Endothelial cell of umbilical vein (primary cell): ENCODE measurements around the gene TRIP13. TPM values are rescaled to one million over a fixed set of nuclear protein-coding genes. Genes with fewer than 3 reads are reported as not detected.

Source experiments
- BruUV-seq: library from RNA; stranded (reverse); fragments of 400-500 nt; replicated peaks from 2 replicates; lab custom pipeline; 2021; lab: Mats Ljungman, UMichigan
- CTCF ChIA-PET: fragments of 300-600, 350-600 bp; sonication (Branson Sonifier 250); formaldehyde crosslinking; loops from one replicate; lab custom pipeline; 2021; ENCODE audit warnings: antibody characterized with exemption, inconsistent platforms; lab: Charles Lee
- POLR2A ChIA-PET: fragments of 300-600, 350-600 bp; sonication (Branson Sonifier 250); formaldehyde crosslinking; loops from one replicate; lab custom pipeline; 2021; ENCODE audit warnings: antibody characterized with exemption, inconsistent platforms; lab: Charles Lee
- DNase-seq: peaks from one replicate; pipeline ENCODE4 v3.0.0-alpha.2; 2011; ENCODE audit warnings: low read depth, low spot score
- FAIRE-seq: peaks from 2 replicates; lab custom pipeline; 2011; peaks lifted over from hg19 to GRCh38; lab: Jason Lieb, UNC
- H2AFZ ChIP-seq: 2 replicates; pipeline ENCODE4 v1.6.0; 2012; ENCODE audit warnings: low read depth, low read length, control low read depth, inconsistent platforms
- H3K27ac ChIP-seq: 2 replicates; pipeline ENCODE4 v1.5.1; 2011; ENCODE audit warnings: low read depth, mild to moderate bottlenecking, control low read depth, low read length, moderate library complexity; ENCODE audit not compliant: insufficient read depth
- H3K27me3 ChIP-seq, 2 experiments: 2 replicates each; pipeline versions ENCODE4 v1.6.0 to v1.6.1; 2011; ENCODE audit warnings: low read length in 2 of 2, mixed read lengths in 1 of 2; ENCODE audit not compliant: control insufficient read depth in 2 of 2, insufficient read depth in 2 of 2
- H3K36me3 ChIP-seq, 2 experiments: 2 replicates in 1 of 2; 3 replicates in 1 of 2; pipeline ENCODE4 v1.5.1; 2011; ENCODE audit warnings: low read length in 2 of 2, mild to moderate bottlenecking in 1 of 2, moderate library complexity in 1 of 2; ENCODE audit not compliant: control insufficient read depth in 2 of 2, insufficient read depth in 2 of 2; ENCODE audit errors: extremely low read depth in 1 of 2
- H3K4me1 ChIP-seq: 3 replicates; pipeline ENCODE4 v1.5.1; 2011; ENCODE audit warnings: mild to moderate bottlenecking, low read length; ENCODE audit not compliant: control insufficient read depth, insufficient read depth; ENCODE audit errors: extremely low read depth
- H3K4me2 ChIP-seq: 2 replicates; pipeline ENCODE4 v1.6.1; 2011; ENCODE audit warnings: low read length, control low read depth, mixed read lengths; ENCODE audit not compliant: insufficient read depth
- H3K4me3 ChIP-seq, 3 experiments: fragments of 200-600 bp in 1 of 3; sonication (generic), shearing (Covaris generic) in 1 of 3; replicated peaks in 1 of 3; 2 replicates each; pipeline ENCODE4 v1.5.1; 2011 to 2016; ENCODE audit warnings: control low read depth in 3 of 3, low read length in 3 of 3, mild to moderate bottlenecking in 2 of 3, inconsistent platforms in 1 of 3, low read depth in 1 of 3, moderate library complexity in 1 of 3; ENCODE audit not compliant: insufficient read depth in 1 of 3
- H3K79me2 ChIP-seq: 2 replicates; pipeline ENCODE4 v1.6.0; 2012; ENCODE audit warnings: low read length, inconsistent platforms; ENCODE audit not compliant: control insufficient read depth, insufficient read depth
- H3K9ac ChIP-seq: replicated peaks from 2 replicates; pipeline ENCODE3; 2011; ENCODE audit warnings: low read length, control low read depth; ENCODE audit not compliant: insufficient read depth; ENCODE audit errors: extremely low read depth
- H3K9me1 ChIP-seq: replicated peaks from 3 replicates; pipeline ENCODE4 v1.6.0; 2011; ENCODE audit warnings: mild to moderate bottlenecking, low read length; ENCODE audit not compliant: control insufficient read depth, insufficient read depth; ENCODE audit errors: extremely low read depth
- H3K9me3 ChIP-seq: replicated peaks from 2 replicates; pipeline ENCODE4 v1.5.1; 2012; ENCODE audit warnings: low read length, inconsistent platforms; ENCODE audit not compliant: control insufficient read depth, insufficient read depth
- H4K20me1 ChIP-seq: replicated peaks from 2 replicates; pipeline ENCODE3; 2011; ENCODE audit warnings: mild to moderate bottlenecking, low read length; ENCODE audit not compliant: control insufficient read depth, insufficient read depth; ENCODE audit errors: extremely low read depth
- CTCF ChIP-seq, 2 donors: IDR thresholded peaks; 1 replicate in 1 of 2; 2 replicates in 1 of 2; pipeline ENCODE4 v1.5.1; 2011; ENCODE audit warnings: low read length in 2 of 2, mild to moderate bottlenecking in 2 of 2, moderate library complexity in 2 of 2, control low read depth in 1 of 2, inconsistent platforms in 1 of 2, low read depth in 1 of 2; ENCODE audit not compliant: insufficient read depth in 1 of 2; ENCODE audit errors: extremely low read depth in 1 of 2
- EZH2 ChIP-seq: IDR thresholded peaks from 2 replicates; pipeline ENCODE4 v1.6.1; 2012; ENCODE audit warnings: borderline replicate concordance, low read depth, mild to moderate bottlenecking, moderate library complexity, low read length, inconsistent platforms; ENCODE audit not compliant: severe bottlenecking
- FOS ChIP-seq: IDR thresholded peaks from 2 replicates; pipeline ENCODE4 v1.6.1; 2011; ENCODE audit warnings: mild to moderate bottlenecking, low read length, moderate library complexity, borderline replicate concordance; ENCODE audit not compliant: insufficient read depth
- GATA2 ChIP-seq: IDR thresholded peaks from 2 replicates; pipeline ENCODE4 v1.7.0; 2011; ENCODE audit warnings: low read depth, mild to moderate bottlenecking, moderate library complexity, mixed read lengths, low read length; ENCODE audit not compliant: insufficient read length, insufficient read depth
- JUN ChIP-seq: IDR thresholded peaks from 2 replicates; pipeline ENCODE4 v1.6.1; 2011; ENCODE audit warnings: borderline replicate concordance, low read depth; ENCODE audit not compliant: insufficient read length, insufficient read depth
- MAX ChIP-seq: IDR thresholded peaks from 2 replicates; pipeline ENCODE4 v1.6.1; 2011; ENCODE audit not compliant: insufficient read depth, insufficient read length
- MYC ChIP-seq: IDR thresholded peaks from one replicate; pipeline ENCODE4 v1.6.1; 2011; ENCODE audit warnings: mild to moderate bottlenecking, low read depth, low read length
- POLR2A ChIP-seq: IDR thresholded peaks from 2 replicates; pipeline ENCODE4 v1.6.1; 2012; ENCODE audit warnings: low read depth, mild to moderate bottlenecking, control low read depth, low read length
- POLR2AphosphoS5 ChIP-seq: IDR thresholded peaks from 2 replicates; pipeline ENCODE4 v1.6.1; 2012; ENCODE audit warnings: low read depth, mild to moderate bottlenecking, control low read depth, low read length, moderate library complexity; ENCODE audit not compliant: insufficient read depth
- dilution Hi-C: fragments of 300-500 bp; cut with MboI; formaldehyde crosslinking; loops from one replicate; pipeline ENCODE4 v1.15.0; 2019; ENCODE audit warnings: low sequenced_read_pairs; ENCODE audit not compliant: extremely low pct_ligation_motif_present
- intact Hi-C: fragments of 100-400 bp; cut with micrococcal nuclease; formaldehyde crosslinking; loops from one replicate; pipeline ENCODE4 v1.10.0; 2022
- polyA plus RNA-seq, 4 experiments: library from polyadenylated mRNA; depleted of rRNA in 3 of 4; stranded (reverse) in 3 of 4; unstranded in 1 of 4; fragments of >200 nt; gene quantifications; 2 replicates each; pipeline versions ENCODE4 v1.2.1 to v1.2.3, GENCODE V29; 2011 to 2012; ENCODE audit warnings: missing spikeins in 1 of 4
- total RNA-seq: library from RNA; stranded (reverse); gene quantifications from 2 replicates; pipeline ENCODE4 v1.2.3, GENCODE V29; 2021

The TRIP13 gene
- total and polyA plus RNA-seq, 2 donors (not counting 3 experiments of a cell fraction or from before 2014, with no cell fraction given), result 17.4 to 39.0 TPM

GRCh38 chr5:883475-884181 is 9.1 kb upstream of the TRIP13 start:
- Histone ChIP-seq H3K4me3 (no peak overlapping the region), H2AFZ (no peak overlapping the region), H4K20me1 (no peaks in the 10 kb centered on the region), H3K4me2 (no peak overlapping the region), H3K9me1 (no peaks in the 10 kb centered on the region), H3K79me2 (peaks cover 43% of the 10 kb centered on the region), H3K36me3 (peaks cover 14 to 70% of the 10 kb centered on the region in 2 experiments), H3K27me3 (no peaks in the 10 kb centered on the region), H3K9me3 (no peaks in the 10 kb centered on the region), H3K27ac (no peak overlapping the region), H3K4me1 (no peaks in the 10 kb centered on the region), H3K9ac (no peak overlapping the region)
- dilution Hi-C loops, result no loop called here
- no peak for TF ChIP-seq POLR2AphosphoS5
- TF ChIP-seq CTCF (IDR thresholded peaks at IDR 0.05; ENCODE audit: extremely low read depth in 1 of 2, insufficient read depth in 1 of 2, low read depth in 1 of 2, low read length in 2 of 2), result no peak
- no peak for TF ChIP-seq MYC
- TF ChIP-seq GATA2, result no peak
- TF ChIP-seq FOS, result no peak
- TF ChIP-seq MAX, result no peak
- no peak for TF ChIP-seq POLR2A
- TF ChIP-seq JUN, result no peak
- no peak for TF ChIP-seq EZH2
- intact Hi-C loops, result no loop called here
- no TSS peak for BruUV-seq
- no peak for FAIRE-seq
- no peak for DNase-seq
- POLR2A ChIA-PET, result no interaction called here
- CTCF ChIA-PET, result no interaction called here
